ENCODE data around the gene ZNF730. TPM values are rescaled to one million over a fixed set of nuclear protein-coding genes. Genes with fewer than 3 reads are reported as not detected.
"Not testable (repeated sequence)": the region's sequence is repeated elsewhere in the genome, so short reads cannot be mapped to it uniquely, and the experiment has no call there.

ZNF730 gene
- total RNA-seq, 2 experiments from 2014 or later: not detected

DNA sequence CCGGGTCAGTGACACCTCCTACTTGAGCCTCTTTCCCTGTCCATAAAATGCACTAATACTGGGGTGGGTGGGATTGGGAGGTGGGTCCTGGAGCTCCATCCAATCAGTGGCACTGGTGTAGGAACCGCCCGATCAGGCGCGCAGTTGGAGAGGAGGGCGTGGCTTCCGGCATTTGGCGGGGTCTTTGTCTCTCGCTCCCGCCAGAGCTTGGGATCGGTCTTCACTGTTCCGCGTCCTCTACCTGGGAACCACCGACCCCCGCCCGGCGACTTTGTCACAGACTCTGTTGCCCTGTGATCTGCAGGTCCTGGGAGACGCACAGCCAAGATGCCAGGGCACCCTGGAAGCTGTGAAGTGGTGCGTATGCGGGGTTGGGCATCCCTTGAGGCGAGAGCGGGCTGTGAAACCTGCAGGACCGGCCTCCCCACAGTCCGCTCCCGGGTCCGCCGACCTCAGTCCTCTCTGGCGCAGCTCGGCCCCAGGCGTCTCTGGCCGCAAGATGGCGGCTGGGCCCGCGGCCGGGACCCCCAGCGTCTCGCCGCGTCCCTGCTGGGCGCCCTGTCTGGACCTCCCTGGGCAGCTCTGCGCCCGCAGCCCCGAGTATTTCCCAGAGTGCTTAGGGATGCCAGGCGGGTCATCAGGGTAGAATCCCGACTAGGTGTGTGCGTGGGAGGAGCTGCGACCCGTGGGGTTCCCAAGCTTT, 41.6 kb upstream of the ZNF730 start:
- TF ChIP-seq, protein P1, sequence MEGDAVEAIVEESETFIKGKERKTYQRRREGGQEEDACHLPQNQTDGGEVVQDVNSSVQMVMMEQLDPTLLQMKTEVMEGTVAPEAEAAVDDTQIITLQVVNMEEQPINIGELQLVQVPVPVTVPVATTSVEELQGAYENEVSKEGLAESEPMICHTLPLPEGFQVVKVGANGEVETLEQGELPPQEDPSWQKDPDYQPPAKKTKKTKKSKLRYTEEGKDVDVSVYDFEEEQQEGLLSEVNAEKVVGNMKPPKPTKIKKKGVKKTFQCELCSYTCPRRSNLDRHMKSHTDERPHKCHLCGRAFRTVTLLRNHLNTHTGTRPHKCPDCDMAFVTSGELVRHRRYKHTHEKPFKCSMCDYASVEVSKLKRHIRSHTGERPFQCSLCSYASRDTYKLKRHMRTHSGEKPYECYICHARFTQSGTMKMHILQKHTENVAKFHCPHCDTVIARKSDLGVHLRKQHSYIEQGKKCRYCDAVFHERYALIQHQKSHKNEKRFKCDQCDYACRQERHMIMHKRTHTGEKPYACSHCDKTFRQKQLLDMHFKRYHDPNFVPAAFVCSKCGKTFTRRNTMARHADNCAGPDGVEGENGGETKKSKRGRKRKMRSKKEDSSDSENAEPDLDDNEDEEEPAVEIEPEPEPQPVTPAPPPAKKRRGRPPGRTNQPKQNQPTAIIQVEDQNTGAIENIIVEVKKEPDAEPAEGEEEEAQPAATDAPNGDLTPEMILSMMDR (IDR thresholded peaks at IDR 0.05): no peak
- ATAC-seq (ENCODE audit: poor library complexity) (no peak), DNase-seq (peak in 1 of 14 experiments; percentile 3)
- Mint-ChIP-seq H3K9me3 (peaks cover 6% of the 10 kb centered on the region), H3K27ac (no peak overlapping the region), H3K36me3 (ENCODE audit: low read depth) (no peaks in the 10 kb centered on the region), H3K27me3 (peaks cover 48% of the 10 kb centered on the region), H3K4me3 (no peak overlapping the region), H3K4me1 (ENCODE audit: low read depth) (no peaks in the 10 kb centered on the region)
- H3K9me3 ChIP-seq (ENCODE audit: control insufficient read depth in 1 of 2, insufficient read depth in 1 of 2, low read length in 2 of 2): peaks cover 6 to 58% of the 10 kb centered on the region in 2 experiments
- no peak overlapping the region for H3K27ac ChIP-seq (ENCODE audit: low read depth in 1 of 2, low read length in 2 of 2)
- H3K36me3 ChIP-seq (ENCODE audit: insufficient read depth, low read length): no peaks in the 10 kb centered on the region
- H3K4me1 ChIP-seq (ENCODE audit: insufficient read depth, low read length): peaks cover 5% of the 10 kb centered on the region
- H3K27me3 ChIP-seq (ENCODE audit: control insufficient read depth in 1 of 2, insufficient read depth in 2 of 2, low read length in 2 of 2): peaks cover 6 to 21% of the 10 kb centered on the region in 2 experiments
- peak overlapping the region; percentile 38 for H3K4me3 ChIP-seq (ENCODE audit: low read length)
- CTCF ChIA-PET: no interaction called here
- intact Hi-C loops (cut with DNase I, micrococcal nuclease): no loop called here
- POLR2A ChIA-PET: no interaction called here

DNA sequence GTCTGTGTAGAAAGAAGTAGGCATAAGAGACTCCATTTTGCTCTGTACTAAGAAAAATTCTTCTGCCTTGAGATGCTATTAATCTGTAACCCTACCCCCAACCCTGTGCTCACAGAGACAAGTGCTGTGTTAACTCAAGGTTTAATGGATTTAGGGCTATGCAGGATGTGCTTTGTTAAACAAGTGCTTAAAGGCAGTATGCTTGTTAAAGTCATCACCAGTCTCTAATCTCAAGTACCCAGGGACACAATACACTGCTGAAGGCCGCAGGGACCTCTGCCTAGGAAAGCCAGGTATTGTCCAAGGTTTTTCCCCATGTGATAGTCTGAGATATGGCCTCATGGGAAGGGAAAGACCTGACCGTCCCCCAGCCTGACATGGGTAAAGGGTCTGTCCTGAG, 39.0 kb upstream of the ZNF730 start:
- H3K27ac ChIP-seq (ENCODE audit: low read depth in 1 of 2, low read length in 2 of 2); POLR2A ChIA-PET; intact Hi-C loops (cut with DNase I, micrococcal nuclease); H3K9me3 Mint-ChIP-seq; H3K4me3 Mint-ChIP-seq; H3K36me3 ChIP-seq (ENCODE audit: insufficient read depth, low read length); H3K4me3 ChIP-seq (ENCODE audit: low read length); DNase-seq; H3K27ac Mint-ChIP-seq; CTCF ChIA-PET; ATAC-seq (ENCODE audit: poor library complexity); H3K4me1 Mint-ChIP-seq (ENCODE audit: low read depth); H3K4me1 ChIP-seq (ENCODE audit: insufficient read depth, low read length); H3K36me3 Mint-ChIP-seq (ENCODE audit: low read depth): not testable (repeated sequence)
- peaks cover 6 to 59% of the 10 kb centered on the region in 2 experiments for H3K9me3 ChIP-seq (ENCODE audit: control insufficient read depth in 1 of 2, insufficient read depth in 1 of 2, low read length in 2 of 2)
- H3K27me3 Mint-ChIP-seq: peaks cover 31% of the 10 kb centered on the region
- H3K27me3 ChIP-seq (ENCODE audit: control insufficient read depth in 1 of 2, insufficient read depth in 2 of 2, low read length in 2 of 2): peaks cover 6 to 12% of the 10 kb centered on the region in 2 experiments

- ATAC-seq (ENCODE audit: poor library complexity) (no peak), DNase-seq (no peak)
- Histone ChIP-seq H3K4me1 (ENCODE audit: insufficient read depth, low read length) (no peaks in the 10 kb centered on the region), H3K36me3 (ENCODE audit: insufficient read depth, low read length) (no peaks in the 10 kb centered on the region), H3K4me3 (ENCODE audit: low read length) (no peak overlapping the region), H3K9me3 (ENCODE audit: control insufficient read depth in 1 of 2, insufficient read depth in 1 of 2, low read length in 2 of 2) (peaks cover 30 to 46% of the 10 kb centered on the region in 2 experiments), H3K27me3 (ENCODE audit: control insufficient read depth in 1 of 2, insufficient read depth in 2 of 2, low read length in 2 of 2) (no peaks in the 10 kb centered on the region), H3K27ac (ENCODE audit: low read depth in 1 of 2, low read length in 2 of 2) (no peak overlapping the region)
- Mint-ChIP-seq H3K4me1 (ENCODE audit: low read depth) (no peaks in the 10 kb centered on the region), H3K4me3 (no peak overlapping the region), H3K9me3 (no peaks in the 10 kb centered on the region), H3K36me3 (ENCODE audit: low read depth) (peaks cover 5% of the 10 kb centered on the region), H3K27ac (no peak overlapping the region), H3K27me3 (no peaks in the 10 kb centered on the region)
- CTCF ChIA-PET: no interaction called here
- TF ChIP-seq, protein P1 (IDR thresholded peaks at IDR 0.05): no peak
- intact Hi-C loops (cut with DNase I, micrococcal nuclease): no loop called here
- POLR2A ChIA-PET: no interaction called here
These were observed 23.0 kb upstream of the ZNF730 start for GRCh38 chr19:23093832-23094231.

DNA sequence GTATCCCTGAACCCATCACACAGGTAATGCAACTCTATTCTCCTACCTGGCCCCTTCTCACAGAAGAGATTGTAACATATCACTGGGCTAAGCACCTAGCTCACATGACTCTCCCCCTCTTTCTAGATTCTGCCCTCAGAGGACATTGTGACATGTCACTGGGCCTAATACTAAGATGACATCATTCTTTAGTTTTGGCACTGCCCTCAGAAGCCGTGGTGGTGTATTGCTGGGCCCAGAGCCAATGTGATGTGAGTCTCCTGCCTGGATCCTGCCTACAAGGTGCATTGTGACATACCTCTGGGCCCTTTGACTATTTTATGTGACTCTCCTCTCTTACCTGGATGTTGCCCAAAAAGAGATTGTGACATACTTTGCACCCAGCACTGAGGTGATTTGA, 21.4 kb upstream of the ZNF730 start:
- Histone ChIP-seq H3K27me3 (ENCODE audit: control insufficient read depth in 1 of 2, insufficient read depth in 2 of 2, low read length in 2 of 2) (no peaks in the 10 kb centered on the region), H3K27ac (ENCODE audit: low read depth in 1 of 2, low read length in 2 of 2) (no peak overlapping the region), H3K36me3 (ENCODE audit: insufficient read depth, low read length) (no peaks in the 10 kb centered on the region), H3K9me3 (ENCODE audit: control insufficient read depth in 1 of 2, insufficient read depth in 1 of 2, low read length in 2 of 2) (peaks cover 30 to 38% of the 10 kb centered on the region in 2 experiments), H3K4me1 (ENCODE audit: insufficient read depth, low read length) (no peaks in the 10 kb centered on the region), H3K4me3 (ENCODE audit: low read length) (no peak overlapping the region)
- POLR2A ChIA-PET: no interaction called here
- TF ChIP-seq, protein P1 (IDR thresholded peaks at IDR 0.05): no peak
- no peaks in the 10 kb centered on the region for H3K27me3 Mint-ChIP-seq
- DNase-seq (no peak), ATAC-seq (ENCODE audit: poor library complexity) (no peak)
- H3K4me3 Mint-ChIP-seq: no peak overlapping the region
- H3K27ac Mint-ChIP-seq: no peak overlapping the region
- CTCF ChIA-PET: no interaction called here
- intact Hi-C loops (cut with DNase I, micrococcal nuclease): no loop called here
- no peaks in the 10 kb centered on the region for H3K36me3 Mint-ChIP-seq (ENCODE audit: low read depth)
- peaks cover 7% of the 10 kb centered on the region for H3K9me3 Mint-ChIP-seq
- H3K4me1 Mint-ChIP-seq (ENCODE audit: low read depth): no peaks in the 10 kb centered on the region

Data from CD4-positive, alpha-beta T cell (primary cell).